Pancreas (tissue), 10 donors: ENCODE measurements around the gene ITGB4. TPM values are rescaled to one million over a fixed set of nuclear protein-coding genes. Genes with fewer than 3 reads are reported as not detected.

Experiments
- ATAC-seq, 4 donors: fragments of 200-7000 bp; cut with Tn5 transposase; one replicate each; pipeline versions ENCODE4 v1.8.0 to v1.9.1; 2020; ENCODE audit warnings: mild to moderate bottlenecking in 4 of 4, moderate library complexity in 4 of 4
- DNase-seq, 6 donors: peaks; one replicate each; pipeline ENCODE4 v3.0.0-alpha.2; 2020
- FAIRE-seq: peaks from 2 replicates; lab custom pipeline; 2012; peaks lifted over from hg19 to GRCh38; lab: Jason Lieb, UNC
- H3K27ac ChIP-seq, 4 donors: fragments of 200-600 bp; sonication (generic); 1 replicate in 3 of 4; 2 replicates in 1 of 4; pipeline versions ENCODE4 v1.5.0 to v1.8.0; 2020
- H3K27me3 ChIP-seq, 4 donors: fragments of 200-600 bp; one replicate each; pipeline ENCODE4 v1.8.0; 2021
- H3K36me3 ChIP-seq, 3 donors: fragments of 200-600 bp; sonication (generic) in 1 of 3; one replicate each; pipeline versions ENCODE4 v1.5.0 to v1.8.0; 2020 to 2021
- H3K4me1 ChIP-seq, 3 donors: fragments of 200-600 bp; one replicate each; pipeline ENCODE4 v1.8.0; 2021
- H3K4me3 ChIP-seq, 4 donors: fragments of 200-600 bp; sonication (generic) in 2 of 4; one replicate each; pipeline versions ENCODE4 v1.5.0 to v1.8.0; 2020 to 2021
- H3K9me3 ChIP-seq, 4 donors: fragments of 200-600 bp; one replicate each; pipeline ENCODE4 v1.8.0; 2021
- CTCF ChIP-seq, 4 donors: fragments of 200-600 bp; sonication (generic) in 3 of 4; IDR thresholded peaks; one replicate each; pipeline versions ENCODE4 v1.5.0 to v1.8.0; 2021; ENCODE audit warnings: antibody characterized with exemption in 4 of 4
- WGBS, 2 donors: extraction: QIAGEN DNeasy Blood & Tissue Kit; methylation state at CpG; one replicate each; pipeline ENCODE4 v1.1.7; 2013; 5-methylcytosine and 5-hydroxymethylcytosine counted together
- intact Hi-C, 3 donors: fragments of 100-400 bp; cut with DNase I; formaldehyde crosslinking; loops; one replicate each; pipeline versions ENCODE4 v1.11.1 to v1.14.2; 2022
- polyA plus RNA-seq, 2 donors: library from polyadenylated mRNA; stranded (reverse); fragments of 200-250 nt; gene quantifications; one replicate each; pipeline ENCODE4 v1.2.3, GENCODE V29; 2013
- total RNA-seq, 6 donors: library from RNA; stranded (reverse); fragmentation: NEBNext Ultra II Directional in 4 of 6; extraction: Animal tissue kit (Norgen Biotek cat#: 25700) in 4 of 6; gene quantifications; one replicate each; pipeline versions ENCODE4 v1.2.1 to v1.2.4, GENCODE V29; 2021 to 2023
- donor health status: healthy with polysubstance abuse.
- donor health status: DM: no; HTN: no; CAD: no; lungs with moderate emphysema.
- donor health status: DM: no; HTN: no; CAD: no.
- donor health status: control.
- donor health status: control.
- donor health status: Bipolar disorder and iron deficiency.
- donor health status: DM: yes; HTN: yes; CAD: no.
- donor health status: DM: no; HTN: no; CAD: no.
- donor health status: DM: no; HTN: no; CAD: no.
- donor health status: DM: yes; HTN: yes; CAD: no.

ITGB4 gene
- total and polyA plus RNA-seq, 8 donors, result 16.4 to 50.5 (median 22.7) TPM

- 72 to 81% methylated on average over 4 of the region's 4 CpGs for WGBS, 2 donors
- H3K9me3 ChIP-seq, result no peaks in the 10 kb centered on the region
- no peak for FAIRE-seq
- ATAC-seq, result no peak
- no peak for DNase-seq
- H3K36me3 ChIP-seq, result peaks cover 0 to 8% (median 0%) of the 10 kb centered on the region in 3 donors
- H3K27ac ChIP-seq, result no peak overlapping the region
- no peak overlapping the region for H3K4me3 ChIP-seq
- no peaks in the 10 kb centered on the region for H3K4me1 ChIP-seq
- H3K27me3 ChIP-seq, result no peaks in the 10 kb centered on the region
- intact Hi-C loops, result no loop called here
- TF ChIP-seq CTCF (IDR thresholded peaks at IDR 0.05), result no peak
These were observed 13.5 kb downstream of the ITGB4 start for GRCh38 chr17:75734674-75735294.

GRCh38 chr17:75736173-75736835 is 15.0 kb downstream of the ITGB4 start:
- H3K9me3 ChIP-seq, result no peaks in the 10 kb centered on the region
- FAIRE-seq (no peak), DNase-seq (peak in 1 of 6 donors; percentile 55), ATAC-seq (no peak)
- intact Hi-C loops, result no loop called here
- H3K4me3 ChIP-seq, result no peak overlapping the region
- 84 to 91% methylated on average over 26 of the region's 26 CpGs for WGBS, 2 donors
- no peak for TF ChIP-seq CTCF (IDR thresholded peaks at IDR 0.05)
- no peaks in the 10 kb centered on the region for H3K4me1 ChIP-seq
- peaks cover 0 to 7% (median 0%) of the 10 kb centered on the region in 3 donors for H3K36me3 ChIP-seq
- no peak overlapping the region for H3K27ac ChIP-seq
- no peaks in the 10 kb centered on the region for H3K27me3 ChIP-seq

GRCh38 chr17:75737133-75737962 is 16.1 kb downstream of the ITGB4 start:
- Histone ChIP-seq H3K4me3 (no peak overlapping the region), H3K36me3 (no peaks in the 10 kb centered on the region), H3K4me1 (no peaks in the 10 kb centered on the region), H3K27ac (no peak overlapping the region), H3K9me3 (no peaks in the 10 kb centered on the region), H3K27me3 (no peaks in the 10 kb centered on the region)
- FAIRE-seq (no peak), ATAC-seq (no peak), DNase-seq (peak in 2 of 6 donors; percentile 30 to 58)
- 86 to 89% methylated on average over 14 to 20 of the region's 20 CpGs for WGBS, 2 donors
- TF ChIP-seq CTCF (IDR thresholded peaks at IDR 0.05), result no peak
- intact Hi-C loops, result no loop called here

GRCh38 chr17:75738218-75738802 is 17.1 kb downstream of the ITGB4 start:
- no peak for FAIRE-seq
- no peak for DNase-seq
- H3K9me3 ChIP-seq, result no peaks in the 10 kb centered on the region
- H3K4me3 ChIP-seq, result no peak overlapping the region
- no peaks in the 10 kb centered on the region for H3K36me3 ChIP-seq
- no peak overlapping the region for H3K27ac ChIP-seq
- no peaks in the 10 kb centered on the region for H3K4me1 ChIP-seq
- no peaks in the 10 kb centered on the region for H3K27me3 ChIP-seq
- peak in 2 of 4 donors; percentile 46 to 57 for ATAC-seq
- no peak for TF ChIP-seq CTCF (IDR thresholded peaks at IDR 0.05)
- intact Hi-C loops, result no loop called here
- WGBS, 2 donors, result 73 to 91% methylated on average over 14 of the region's 14 CpGs
